GM23338 (cell line): Measurements from ENCODE around the gene ZNF555. TPM values are rescaled to one million over a fixed set of nuclear protein-coding genes. Genes with fewer than 3 reads are reported as not detected.

Source experiments
- ATAC-seq: fragments of 200-7000 bp; cut with Tn5 transposase; 3 replicates; pipeline ENCODE4 v1.9.1; 2020
- DNase-seq: peaks from one replicate; pipeline ENCODE4 v3.0.0-alpha.2; 2015; ENCODE audit warnings: low spot score
- H2AFZ ChIP-seq: fragments of 200-600 bp; sonication (generic); 2 replicates; pipeline ENCODE4 v1.8.0; 2016; ENCODE audit warnings: antibody characterized with exemption, mild to moderate bottlenecking, moderate library complexity
- H3F3A ChIP-seq: fragments of 200-600 bp; sonication (generic); replicated peaks from 2 replicates; pipeline ENCODE4 v1.8.0; 2017; ENCODE audit warnings: antibody characterized with exemption, mixed run types, low read depth
- H3K27ac ChIP-seq: fragments of 200-600 bp; sonication (generic); 2 replicates; pipeline ENCODE4 v1.6.1; 2016; ENCODE audit warnings: low read depth
- H3K27me3 ChIP-seq: fragments of 200-600 bp; sonication (generic); 2 replicates; pipeline ENCODE4 v1.8.0; 2016; ENCODE audit warnings: mild to moderate bottlenecking, mixed run types, moderate library complexity; ENCODE audit not compliant: insufficient read depth
- H3K36me3 ChIP-seq: fragments of 200-600 bp; sonication (generic); 2 replicates; pipeline ENCODE4 v1.8.0; 2016; ENCODE audit warnings: mild to moderate bottlenecking; ENCODE audit not compliant: insufficient read depth
- H3K4me1 ChIP-seq: fragments of 200-600 bp; sonication (generic); 2 replicates; pipeline ENCODE4 v1.8.0; 2016; ENCODE audit warnings: mild to moderate bottlenecking, moderate library complexity; ENCODE audit not compliant: insufficient read depth
- H3K4me2 ChIP-seq: fragments of 200-600 bp; sonication (generic); 2 replicates; pipeline ENCODE4 v1.7.1; 2017; ENCODE audit warnings: mixed run types
- H3K4me3 ChIP-seq: fragments of 200-600 bp; sonication (generic); 2 replicates; pipeline ENCODE4 v1.6.1; 2016; ENCODE audit warnings: mixed run types
- H3K79me2 ChIP-seq: fragments of 200-600 bp; sonication (generic); replicated peaks from 2 replicates; pipeline ENCODE4 v1.8.0; 2017; ENCODE audit warnings: mild to moderate bottlenecking; ENCODE audit not compliant: insufficient read depth
- H3K9me2 ChIP-seq: fragments of 200-600 bp; sonication (generic); 2 replicates; pipeline ENCODE4 v1.8.0; 2017; ENCODE audit not compliant: insufficient read depth
- H4K20me1 ChIP-seq: fragments of 200-600 bp; sonication (generic); replicated peaks from 2 replicates; pipeline ENCODE4 v1.8.0; 2017; ENCODE audit warnings: mild to moderate bottlenecking; ENCODE audit not compliant: insufficient read depth
- H3K27ac Mint-ChIP-seq: 2 replicates; pipeline ENCODE4 v1.8.0; 2020; ENCODE audit warnings: inconsistent platforms, mild to moderate bottlenecking, moderate library complexity, mixed read lengths
- H3K27me3 Mint-ChIP-seq: 3 replicates; pipeline ENCODE4 v1.8.0; 2022; ENCODE audit warnings: low read depth, mild to moderate bottlenecking, moderate library complexity, mixed read lengths, inconsistent platforms; ENCODE audit not compliant: insufficient read depth, poor library complexity
- H3K36me3 Mint-ChIP-seq: 3 replicates; pipeline ENCODE4 v1.8.0; 2021; ENCODE audit warnings: low read depth, mild to moderate bottlenecking, inconsistent platforms, moderate library complexity, mixed read lengths
- H3K4me1 Mint-ChIP-seq: 3 replicates; pipeline ENCODE4 v1.8.0; 2020; ENCODE audit warnings: mild to moderate bottlenecking, inconsistent platforms, mixed read lengths
- H3K4me3 Mint-ChIP-seq: 3 replicates; pipeline ENCODE4 v1.8.0; 2021; ENCODE audit warnings: moderate library complexity, mild to moderate bottlenecking, inconsistent platforms, mixed read lengths
- H3K9me3 Mint-ChIP-seq: 3 replicates; pipeline ENCODE4 v1.8.0; 2020; ENCODE audit warnings: moderate library complexity, mild to moderate bottlenecking, inconsistent platforms, mixed read lengths
- CREB1 ChIP-seq: fragments of 250-450 bp; sonication (Bioruptor Pico); IDR thresholded peaks from 2 replicates; pipeline ENCODE4 v1.5.0; 2020; ENCODE audit warnings: low read depth, mild to moderate bottlenecking, moderate library complexity
- CTCF ChIP-seq, 2 experiments: fragments of 200-600 bp in 1 of 2; sonication (generic) in 1 of 2; conservative IDR thresholded peaks; 2 replicates each; pipeline versions ENCODE4 v1.5.1 to v1.6.1; 2016 to 2017; ENCODE audit warnings: antibody characterized with exemption in 2 of 2, low read depth in 2 of 2, mild to moderate bottlenecking in 2 of 2, moderate library complexity in 1 of 2
- ETS1 ChIP-seq: IDR thresholded peaks from 2 replicates; pipeline ENCODE4 v1.6.1; 2016; ENCODE audit warnings: antibody characterized with exemption
- EZH2 ChIP-seq: fragments of 200-600 bp; sonication (generic); IDR thresholded peaks from one replicate; pipeline ENCODE4 v1.8.0; 2017; ENCODE audit warnings: antibody characterized with exemption, mild to moderate bottlenecking, low read depth; ENCODE audit not compliant: unreplicated experiment
- EZH2phosphoT487 ChIP-seq: fragments of 200-600 bp; sonication (generic); IDR thresholded peaks from one replicate; pipeline ENCODE4 v1.8.1; 2018; ENCODE audit warnings: antibody characterized with exemption; ENCODE audit not compliant: unreplicated experiment
- JUNB ChIP-seq: IDR thresholded peaks from one replicate; pipeline ENCODE4 v1.6.1; 2016; ENCODE audit warnings: antibody characterized with exemption; ENCODE audit not compliant: unreplicated experiment
- NANOG ChIP-seq: IDR thresholded peaks from 2 replicates; pipeline ENCODE4 v1.6.1; 2016; ENCODE audit warnings: antibody characterized with exemption, borderline replicate concordance
- POLR2AphosphoS5 ChIP-seq: IDR thresholded peaks from 2 replicates; pipeline ENCODE4 v1.6.1; 2016; ENCODE audit warnings: antibody characterized with exemption, low read depth
- REST ChIP-seq: IDR thresholded peaks from one replicate; pipeline ENCODE4 v1.6.1; 2018; ENCODE audit warnings: antibody characterized with exemption; ENCODE audit not compliant: unreplicated experiment
- STAT1 ChIP-seq: IDR thresholded peaks from one replicate; pipeline ENCODE4 v1.6.1; 2016; ENCODE audit warnings: antibody characterized with exemption; ENCODE audit not compliant: unreplicated experiment
- ZNF114 ChIP-seq: fragments of 250-450 bp; sonication (Bioruptor Pico); IDR thresholded peaks from 2 replicates; pipeline ENCODE4 v1.5.0; 2020; ENCODE audit warnings: mild to moderate bottlenecking, moderate library complexity
- ZNF331 ChIP-seq: fragments of 250-450 bp; sonication (Bioruptor Pico); IDR thresholded peaks from 2 replicates; pipeline ENCODE4 v1.5.0; 2020; ENCODE audit warnings: low read depth, mild to moderate bottlenecking, moderate library complexity
- ZNF462 ChIP-seq: fragments of 250-450 bp; sonication (Bioruptor Pico); IDR thresholded peaks from 2 replicates; pipeline ENCODE4 v1.5.0; 2020; ENCODE audit warnings: mild to moderate bottlenecking, moderate library complexity
- polyA plus RNA-seq: library from polyadenylated mRNA; unstranded; fragments of >200 nt; fragmentation: Nextera tagmentation; extraction: Ambion mirVana; gene quantifications from 2 replicates; pipeline ENCODE4 v1.2.1, GENCODE V29; 2016
- total RNA-seq: library from RNA; depleted of rRNA; stranded (reverse); fragments of >200 nt; shearing (Covaris generic); gene quantifications from 2 replicates; pipeline ENCODE4 v1.2.3, GENCODE V29; 2014

Gene ZNF555
- total and polyA plus RNA-seq, 2 experiments from 2014 or later: 3.5 to 7.5 TPM

DNA sequence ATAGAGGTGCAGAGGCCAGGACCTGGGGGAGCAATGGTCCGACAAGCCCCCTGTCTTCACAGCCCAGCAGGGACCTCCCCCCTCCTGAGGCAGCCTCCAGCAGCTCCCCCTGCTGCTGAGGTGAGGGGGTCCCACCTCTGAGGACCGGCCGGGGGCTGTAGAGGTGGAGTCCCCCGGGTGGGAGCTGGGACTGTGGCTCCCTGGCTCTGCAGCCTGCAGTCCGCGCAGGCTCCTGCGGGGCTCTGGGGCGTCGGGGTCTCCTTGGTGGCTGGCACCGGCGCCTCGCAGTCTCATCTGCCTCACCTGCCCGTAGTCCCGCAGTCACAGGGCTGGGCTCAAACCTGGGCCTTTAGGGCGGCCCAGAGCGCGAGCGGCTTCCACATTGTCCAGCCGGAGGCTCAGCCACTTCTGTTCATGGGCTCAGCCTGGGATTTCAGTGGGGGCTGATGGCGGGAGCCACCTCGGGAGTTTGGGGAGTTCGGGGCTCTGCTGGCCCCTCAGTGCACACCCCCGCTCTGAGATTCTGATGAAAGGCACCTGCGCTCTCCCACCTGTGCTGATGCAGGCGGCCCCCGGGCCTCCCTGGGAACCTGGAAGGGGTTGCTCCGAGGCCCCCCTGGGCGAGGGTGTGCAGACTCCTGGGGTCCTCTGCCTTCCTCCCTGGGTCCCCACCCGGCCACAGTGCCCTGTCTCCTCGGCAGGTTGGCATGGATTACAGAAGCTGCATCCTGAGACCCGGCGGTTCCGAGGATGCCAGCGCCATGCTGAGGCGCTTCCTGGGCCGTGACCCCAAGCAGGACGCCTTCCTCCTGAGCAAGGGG is 28.7 kb upstream of the ZNF555 start:
- Mint-ChIP-seq H3K9me3 (no peaks in the 10 kb centered on the region; the same call in 2 of the 3 replicates), H3K36me3 (peaks cover 19% of the 10 kb centered on the region), H3K4me3 (no peak overlapping the region), H3K27ac (no peak overlapping the region), H3K27me3 (peaks cover 7% of the 10 kb centered on the region), H3K4me1 (no peaks in the 10 kb centered on the region)
- Histone ChIP-seq H3K4me1 (no peaks in the 10 kb centered on the region), H3F3A (no peaks in the 10 kb centered on the region), H4K20me1 (no peaks in the 10 kb centered on the region), H3K27me3 (no peaks in the 10 kb centered on the region), H2AFZ (no peak overlapping the region), H3K79me2 (no peaks in the 10 kb centered on the region), H3K27ac (no peak overlapping the region), H3K9me2 (no peaks in the 10 kb centered on the region), H3K4me3 (no peak overlapping the region), H3K4me2 (no peak overlapping the region), H3K36me3 (no peaks in the 10 kb centered on the region; the same call in 1 of the 2 replicates)
- no peak for DNase-seq
- ATAC-seq: no peak
- TF ChIP-seq NANOG (no peak), EZH2 (no peak), ZNF114 (no peak), ZNF462 (CRISPR knock-in tag) (no peak), ZNF331 (CRISPR knock-in tag) (no peak), ETS1 (no peak), CREB1 (no peak), EZH2phosphoT487 (no peak), POLR2AphosphoS5 (no peak), REST (no peak), JUNB (no peak), STAT1 (no peak), CTCF (conservative IDR thresholded peaks at IDR 0.05; ENCODE audit: low read depth in 2 of 2) (no peak)
